DMS 273 (cell line): ENCODE data around the gene SNTB2.
A peak's percentile ranks its signal among the peaks of the same experiment; 100 is the strongest.
"Not testable (repeated sequence)": the region's sequence is repeated elsewhere in the genome, so short reads cannot be mapped to it uniquely, and the experiment has no call there.

Source experiments
- DNase-seq: peaks from one replicate; lab custom pipeline; 2025; ENCODE audit not compliant: unreplicated experiment; lab: John Stamatoyannopoulos, UW

SNTB2 gene

DNA sequence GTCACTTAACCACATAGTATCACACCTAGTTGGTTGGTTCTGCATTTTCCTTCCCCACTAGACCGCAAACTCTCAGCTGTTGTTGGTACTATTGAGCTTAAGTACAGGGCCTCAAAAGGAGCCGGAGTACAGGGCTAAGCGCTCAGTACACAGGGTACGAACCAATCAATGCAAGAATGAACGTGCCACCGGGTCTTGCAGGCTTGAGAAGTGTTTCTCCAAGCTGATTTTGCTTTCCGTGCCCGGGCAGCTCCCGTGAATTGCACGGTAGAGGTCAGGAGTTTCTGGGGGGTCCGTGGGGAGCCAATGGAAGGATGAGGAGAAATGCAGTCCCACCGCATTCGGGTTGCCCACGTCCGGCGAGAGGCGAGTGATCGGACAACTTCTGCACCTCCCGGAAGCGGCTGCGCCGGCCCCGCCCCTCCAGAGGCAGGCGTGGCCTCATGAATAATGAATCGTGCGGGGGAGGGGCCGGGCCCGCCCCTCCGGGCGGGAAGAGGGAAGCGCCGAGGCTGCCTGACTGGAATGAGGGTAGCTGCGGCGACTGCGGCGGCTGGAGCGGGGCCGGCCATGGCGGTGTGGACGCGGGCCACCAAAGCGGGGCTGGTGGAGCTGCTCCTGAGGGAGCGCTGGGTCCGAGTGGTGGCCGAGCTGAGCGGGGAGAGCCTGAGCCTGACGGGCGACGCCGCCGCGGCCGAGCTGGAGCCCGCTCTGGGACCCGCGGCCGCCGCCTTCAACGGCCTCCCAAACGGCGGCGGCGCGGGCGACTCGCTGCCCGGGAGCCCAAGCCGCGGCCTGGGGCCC lies at the start of gene SNTB2:
Gene SNTB2, plus strand, starts transcription at position 523 of the 804 bp plus-strand sequence. Its CDS starts 3 bp downstream, at position 526.
- DNase-seq: peak; percentile 97

DNA sequence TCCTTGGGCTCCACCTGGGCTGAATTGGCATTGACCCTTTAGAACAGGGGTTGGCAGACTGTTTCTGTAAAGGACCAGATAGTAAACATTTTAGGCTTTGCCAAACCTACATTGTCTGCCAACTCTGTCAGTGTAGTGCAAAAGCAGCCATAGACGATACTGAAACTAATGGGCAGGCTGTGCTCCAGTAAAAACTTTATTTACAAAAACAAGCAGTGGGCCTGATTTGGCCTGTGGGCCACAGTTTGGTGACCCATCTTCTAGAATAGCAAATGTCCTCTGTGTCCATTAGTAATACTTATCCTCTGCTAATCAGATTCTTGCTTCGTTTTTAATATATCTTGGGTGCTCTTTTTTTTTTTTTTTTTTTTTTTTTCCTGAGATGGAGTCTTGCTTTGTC lies 48.4 kb upstream of the SNTB2 start:
- no peak for DNase-seq

DNA sequence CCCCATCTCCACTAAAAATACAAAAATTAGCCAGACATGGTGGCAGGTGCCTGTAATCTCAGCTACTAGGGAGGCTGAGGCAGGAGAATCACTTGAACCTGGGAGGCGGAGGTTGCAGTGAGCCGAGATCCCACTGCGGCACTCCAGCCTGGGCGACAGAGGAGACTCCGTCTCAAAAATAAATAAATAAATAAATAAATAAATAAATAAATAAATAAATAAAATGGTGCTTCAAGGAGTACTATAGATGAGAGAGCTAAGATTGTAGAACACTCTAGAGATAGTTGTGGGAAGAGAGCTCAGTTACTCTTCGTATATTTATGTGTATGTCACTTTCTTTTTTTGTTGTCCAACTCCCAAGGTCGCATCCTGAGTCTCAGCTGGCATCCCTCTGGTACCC lies 47.5 kb upstream of the SNTB2 start:
- not testable (repeated sequence) for DNase-seq

DNA sequence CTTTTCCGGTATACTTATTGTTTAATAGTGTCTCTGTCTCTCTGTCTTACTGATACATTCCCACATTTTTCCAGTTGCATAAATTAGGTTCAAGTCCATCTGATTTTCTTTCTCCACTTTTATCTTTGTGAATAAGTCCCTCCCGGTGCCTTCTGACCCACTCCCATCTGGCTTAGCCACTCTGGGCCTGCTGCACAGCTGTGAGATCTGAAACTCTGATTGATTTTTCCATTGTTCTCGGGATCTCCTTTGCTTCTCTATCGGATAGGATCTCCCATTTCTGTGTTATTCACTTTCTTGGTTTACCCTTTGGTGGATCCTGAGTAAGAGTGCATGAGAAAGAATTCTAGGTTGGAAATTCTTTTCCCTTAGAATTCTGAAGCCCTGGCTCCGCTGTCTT lies 46.0 kb upstream of the SNTB2 start:
- DNase-seq: no peak

DNA sequence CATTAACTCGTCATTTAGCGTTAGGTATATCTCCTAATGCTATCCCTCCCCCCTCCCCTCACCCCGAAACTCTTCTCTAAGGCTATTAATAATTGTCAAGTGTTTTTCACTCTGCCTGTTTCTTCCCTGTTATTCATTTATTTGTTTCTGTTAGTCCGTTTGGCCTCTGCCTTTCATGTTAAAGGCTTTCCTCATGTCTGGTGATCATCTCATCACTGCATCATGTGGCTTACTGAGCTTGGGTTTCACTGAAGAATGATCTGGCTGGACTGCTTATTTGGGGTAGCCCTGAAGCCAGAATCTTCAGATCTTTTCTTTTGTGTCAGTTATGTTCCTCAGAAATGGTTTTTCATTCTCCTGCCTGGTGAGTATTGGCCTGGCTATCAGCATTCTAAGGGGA lies 45.0 kb upstream of the SNTB2 start:
- DNase-seq: no peak

DNA sequence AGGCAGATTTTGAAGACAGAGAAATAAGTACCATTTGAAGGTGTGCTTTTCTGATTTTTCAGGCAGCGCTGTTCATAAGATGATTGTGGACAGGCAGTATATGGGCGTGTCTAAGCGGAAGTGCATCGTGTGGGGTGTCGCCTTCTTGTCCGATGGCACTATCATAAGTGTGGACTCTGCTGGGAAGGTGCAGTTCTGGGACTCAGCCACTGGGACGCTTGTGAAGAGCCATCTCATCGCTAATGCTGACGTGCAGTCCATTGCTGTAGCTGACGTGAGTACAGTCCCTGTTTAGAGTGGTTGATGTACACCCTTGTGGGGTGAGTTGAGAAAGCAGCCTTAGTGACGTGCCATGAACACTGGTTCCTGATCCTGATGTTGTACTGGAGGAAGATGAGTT lies 43.8 kb upstream of the SNTB2 start:
- peak; percentile 45 for DNase-seq

DNA sequence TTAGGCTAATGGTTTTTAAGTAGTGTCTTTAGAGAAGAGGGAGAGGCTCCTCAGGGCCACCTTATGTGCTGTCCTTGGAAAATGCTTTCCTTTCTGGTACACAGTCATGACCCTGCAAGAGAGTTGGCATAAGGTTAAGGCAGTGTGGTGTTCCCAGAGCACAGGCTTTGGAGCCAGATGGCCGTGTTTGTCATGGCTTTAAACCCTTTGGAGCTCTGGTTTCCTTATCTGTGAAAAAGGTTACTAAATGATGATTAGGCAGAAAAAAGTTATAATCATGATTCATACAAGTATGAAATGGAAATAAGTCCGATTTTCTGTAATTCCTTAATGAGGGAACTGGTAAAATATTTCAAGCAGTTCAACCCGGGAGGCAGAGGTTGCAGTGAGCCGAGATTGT lies 41.3 kb upstream of the SNTB2 start:
- DNase-seq: peak; percentile 77

DNA sequence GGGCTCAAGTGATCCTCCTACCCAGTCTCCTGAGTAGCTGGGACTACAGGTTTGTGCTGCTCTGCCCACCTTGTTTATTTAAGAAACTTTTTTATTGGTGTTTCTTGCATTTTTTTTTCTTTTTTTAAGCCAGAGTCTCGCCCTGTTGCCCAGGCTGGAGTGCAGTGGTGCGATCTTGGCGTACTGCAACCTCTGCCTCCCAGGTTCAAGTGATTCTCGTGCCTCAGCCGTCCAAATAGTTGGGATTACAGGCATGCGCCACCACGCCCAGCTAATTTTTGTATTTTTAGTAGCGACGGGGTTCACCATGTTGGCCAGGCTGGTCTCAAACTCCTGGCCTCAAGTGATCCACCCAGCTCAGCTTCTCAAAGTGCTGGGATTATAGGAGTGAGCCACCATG lies 37.3 kb upstream of the SNTB2 start:
- not testable (repeated sequence) for DNase-seq

DNA sequence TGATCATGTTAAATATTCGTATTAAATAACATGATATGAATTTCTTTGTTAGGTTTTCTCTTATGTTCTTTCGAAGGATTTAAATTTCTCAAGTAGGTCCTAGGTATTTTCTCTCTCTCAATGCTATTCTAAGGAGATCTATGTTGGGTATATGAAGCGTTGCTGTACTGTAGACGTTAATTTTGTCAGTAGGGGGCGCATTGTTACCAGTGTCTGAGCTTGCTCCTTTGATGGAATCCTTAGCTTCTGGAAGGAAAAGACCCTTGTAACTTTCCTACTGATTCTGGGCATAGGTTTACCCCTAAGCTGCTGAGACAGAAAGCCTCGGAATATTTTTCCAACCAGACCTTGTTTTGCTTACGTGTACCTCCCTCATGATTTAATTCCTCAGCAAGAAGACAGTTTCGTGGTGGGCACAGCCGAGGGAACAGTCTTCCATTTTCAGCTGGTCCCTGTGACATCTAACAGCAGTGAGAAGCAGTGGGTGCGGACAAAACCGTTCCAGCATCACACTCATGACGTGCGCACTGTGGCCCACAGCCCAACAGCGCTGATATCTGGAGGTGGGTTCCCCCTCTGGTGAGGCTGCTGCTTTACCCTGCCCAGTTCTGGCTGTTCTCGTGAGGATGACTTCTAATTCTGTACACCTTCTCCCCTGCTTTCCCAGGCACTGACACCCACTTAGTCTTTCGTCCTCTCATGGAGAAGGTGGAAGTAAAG lies 36.7 kb upstream of the SNTB2 start:
- DNase-seq: peak; percentile 86

DNA sequence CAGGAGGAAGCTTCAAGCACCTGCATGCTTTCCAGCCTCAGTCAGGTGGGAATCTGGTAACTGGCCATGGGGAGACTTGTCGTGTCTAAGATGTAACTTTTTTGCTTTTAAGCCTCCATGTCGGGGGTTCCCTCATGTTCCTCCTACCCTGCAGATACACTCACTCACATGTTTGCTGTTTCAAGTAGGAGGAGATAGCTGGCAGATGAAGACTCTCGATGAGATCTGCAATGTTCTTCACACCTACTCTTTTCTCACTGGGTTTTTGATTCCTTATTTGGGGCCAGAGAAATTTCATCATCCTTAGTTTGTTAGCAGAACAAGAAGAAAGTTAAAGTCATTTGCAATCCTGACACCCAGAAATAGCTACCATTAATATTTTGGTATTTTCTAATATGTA lies 29.8 kb upstream of the SNTB2 start:
- no peak for DNase-seq

DNA sequence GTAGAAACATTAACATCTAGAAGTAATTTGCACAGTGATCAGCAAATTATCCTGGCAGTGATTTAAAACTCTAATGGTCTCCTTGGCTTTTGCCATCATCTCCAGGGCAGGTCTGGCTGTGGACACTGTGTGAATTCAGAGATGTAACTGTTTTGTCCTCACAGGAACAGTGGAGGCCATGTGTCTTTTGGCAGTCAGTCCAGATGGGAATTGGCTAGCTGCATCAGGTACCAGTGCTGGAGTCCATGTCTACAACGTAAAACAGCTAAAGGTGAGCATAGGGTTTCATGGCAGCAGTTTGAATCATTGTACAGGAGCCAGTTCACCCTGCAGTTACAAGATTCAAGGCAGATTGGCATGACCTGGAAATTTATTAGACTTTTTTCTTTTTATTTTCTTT lies 26.8 kb upstream of the SNTB2 start:
- DNase-seq: no peak

DNA sequence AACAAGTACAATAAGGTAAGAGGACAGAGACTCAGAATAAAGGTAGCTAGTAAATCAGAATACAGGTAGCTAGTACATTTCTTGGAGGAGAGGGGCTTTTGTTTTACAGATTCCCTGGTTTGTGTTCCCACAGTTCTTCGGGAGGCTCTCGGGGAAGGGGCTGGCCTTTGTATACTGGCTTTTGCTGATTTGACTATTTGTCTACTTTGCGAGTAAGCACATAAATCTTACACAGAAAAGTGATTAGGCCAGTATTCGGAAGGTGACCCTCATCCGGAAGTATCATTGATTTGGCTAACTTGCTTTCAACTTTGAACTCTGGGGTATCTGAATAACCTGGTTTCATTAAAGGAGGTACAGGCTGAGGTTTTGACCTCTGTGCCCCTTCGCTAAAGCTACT lies 21.4 kb upstream of the SNTB2 start:
- DNase-seq: no peak

DNA sequence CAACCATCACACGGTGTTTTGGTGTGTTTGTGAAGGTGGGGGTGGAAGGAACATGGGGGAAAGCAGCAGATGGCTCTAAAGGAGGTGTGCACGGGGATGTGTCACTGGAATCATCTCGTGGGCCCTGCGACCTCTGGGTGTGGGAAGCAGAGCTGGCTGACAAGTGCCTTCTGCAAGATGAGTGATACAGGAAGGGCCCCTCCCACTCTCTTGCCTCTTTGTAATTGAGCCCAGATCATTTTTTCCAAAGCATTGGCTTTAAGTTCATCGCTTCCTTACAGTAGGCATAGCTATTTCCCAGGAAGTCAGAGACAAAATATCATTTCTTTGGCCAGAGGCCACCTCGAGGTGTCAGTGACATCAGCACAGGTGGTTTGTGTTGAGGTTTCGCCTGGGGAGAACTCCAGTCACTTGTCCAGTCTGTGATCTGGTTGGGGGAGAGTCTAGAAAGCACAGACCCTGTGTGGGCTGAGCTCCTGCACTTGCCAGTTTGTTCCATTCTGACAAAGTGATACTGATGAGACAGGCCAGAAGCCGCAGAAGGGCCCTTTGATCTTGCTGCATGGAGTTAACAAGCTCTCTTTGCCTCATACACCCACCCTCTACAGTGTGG lies 20.6 kb upstream of the SNTB2 start:
- no peak for DNase-seq

DNA sequence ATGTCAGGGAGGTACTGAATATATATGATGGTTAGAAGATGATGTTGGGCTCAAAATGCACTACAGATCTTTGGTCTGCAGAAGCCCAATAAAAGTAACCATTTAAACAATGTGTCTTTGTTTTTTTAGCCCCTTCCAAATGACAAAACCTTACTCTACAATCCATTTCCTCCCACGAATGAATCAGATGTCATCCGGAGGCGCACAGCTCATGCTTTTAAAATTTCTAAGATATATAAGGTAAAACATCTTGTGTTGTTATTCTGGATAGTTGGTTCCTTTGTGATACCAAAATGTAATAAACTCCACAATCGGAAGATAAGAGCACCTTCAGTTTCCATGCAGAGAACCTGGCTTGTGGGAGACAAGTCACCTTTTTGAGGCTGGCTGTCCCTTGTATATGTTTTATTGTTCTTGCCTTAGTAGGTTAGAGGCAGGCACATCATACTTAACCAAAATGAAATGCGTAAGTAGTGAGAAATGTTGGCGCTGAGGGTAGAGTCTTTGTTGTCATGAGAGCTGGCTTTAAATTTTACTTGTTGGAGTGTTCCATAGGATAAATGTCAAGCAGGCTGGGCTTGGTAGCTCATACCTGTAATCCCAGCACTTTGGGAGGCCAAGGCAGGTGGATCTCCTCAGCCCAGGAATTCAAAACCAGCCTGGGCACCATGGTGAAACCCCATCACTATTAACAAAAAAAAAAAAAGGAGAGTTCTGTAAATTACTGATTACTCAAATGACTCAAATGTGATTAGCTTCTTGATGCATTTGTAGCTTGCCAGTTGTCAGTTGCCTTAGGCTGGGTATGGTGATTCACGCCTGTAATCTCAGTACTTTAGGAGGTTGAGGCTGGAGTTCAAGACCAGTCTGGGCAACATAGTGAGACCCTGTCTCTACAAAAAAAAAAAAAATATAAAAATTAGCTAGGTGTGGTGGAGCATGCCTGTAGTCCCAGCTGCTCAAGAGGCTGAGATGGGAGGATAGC lies 19.7 kb upstream of the SNTB2 start:
- no peak for DNase-seq

DNA sequence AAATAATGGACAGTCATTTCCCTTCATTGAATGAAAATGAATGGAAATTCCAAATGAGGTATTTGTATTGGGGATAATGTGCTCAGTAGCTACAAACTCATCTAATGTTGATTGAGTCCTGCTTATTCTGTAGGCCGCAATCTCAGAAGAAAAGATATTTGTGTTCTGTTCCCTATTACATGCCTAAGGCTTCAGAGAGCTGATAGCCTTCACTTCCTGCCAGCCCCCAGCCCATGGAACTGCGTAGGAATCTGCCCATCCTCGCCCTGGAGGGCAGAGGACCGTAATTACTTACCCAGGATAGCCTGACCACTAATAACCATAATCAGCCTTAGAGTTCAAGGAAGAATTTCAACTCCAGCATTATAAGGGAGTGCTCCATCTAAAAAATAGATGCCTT lies 17.9 kb upstream of the SNTB2 start:
- no peak for DNase-seq

DNA sequence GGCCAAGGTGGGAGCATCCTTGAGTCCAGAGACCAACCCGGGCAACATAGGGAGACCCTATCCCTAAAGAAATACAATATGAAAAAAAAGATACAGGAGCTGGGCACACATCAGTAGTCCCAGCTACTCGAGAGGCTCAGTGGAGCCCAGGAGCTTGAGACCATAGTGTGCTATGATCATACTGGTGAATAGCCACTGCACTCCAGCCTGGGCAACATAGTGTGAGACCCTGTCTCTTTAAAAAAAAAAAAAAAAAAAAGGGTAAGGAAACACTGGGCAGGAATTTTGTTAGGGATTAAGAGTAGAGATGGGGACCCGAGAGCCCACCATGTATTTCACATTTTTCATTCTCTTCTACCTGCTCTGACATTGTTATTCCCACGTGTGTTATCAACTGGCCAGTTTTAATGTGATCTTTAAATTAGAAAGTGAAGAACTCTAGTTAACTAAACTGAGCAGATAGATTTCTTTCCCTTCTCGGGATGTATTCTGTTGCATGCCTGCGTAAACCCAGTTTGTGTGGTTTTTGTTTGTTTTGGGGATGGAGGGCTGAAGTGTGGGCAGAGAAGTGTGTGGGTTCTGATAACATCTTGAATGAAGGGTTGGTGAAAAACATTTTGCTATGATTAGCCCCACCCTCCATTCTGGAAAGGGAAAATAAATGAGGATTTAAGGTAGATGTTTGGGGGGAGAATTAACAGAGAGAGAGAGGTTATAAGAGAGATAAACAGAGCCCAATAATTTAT lies 17.2 kb upstream of the SNTB2 start:
- no peak for DNase-seq

DNA sequence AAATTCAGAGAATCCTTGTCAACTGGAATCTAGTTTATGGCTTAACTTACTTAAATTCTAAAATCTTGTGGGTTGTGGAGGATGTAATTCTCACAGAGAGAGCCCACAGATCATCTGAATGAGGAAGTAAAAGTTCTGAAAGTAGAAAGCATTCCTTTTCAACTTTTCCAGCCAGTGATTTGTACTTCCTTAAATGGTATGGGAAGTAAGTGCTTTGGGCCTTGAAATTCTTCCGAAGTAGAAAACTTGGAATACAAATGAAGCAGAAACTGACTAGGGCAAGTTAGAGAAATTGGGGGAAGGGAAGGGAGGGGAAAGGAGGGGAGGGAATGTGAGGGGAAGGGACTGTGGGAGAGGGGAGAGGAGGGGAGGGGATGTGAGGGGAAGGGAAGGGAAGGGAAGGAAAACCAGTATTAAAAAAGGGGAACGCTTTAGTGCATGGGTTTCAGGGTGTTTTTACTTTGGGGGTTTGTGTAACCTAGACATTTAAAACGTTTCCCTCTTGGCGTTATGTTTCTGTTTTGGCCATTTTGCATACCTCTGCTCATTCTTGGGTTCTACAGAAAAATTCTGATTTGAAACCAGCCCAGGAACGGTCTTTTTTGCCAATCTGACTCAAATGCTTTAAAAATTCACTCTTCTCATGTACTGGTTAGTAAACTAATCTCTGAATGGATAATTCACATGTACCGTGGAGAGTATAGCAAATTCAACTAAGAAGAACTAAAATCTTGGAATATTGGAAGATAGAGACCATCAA lies 15.5 kb upstream of the SNTB2 start:
- no peak for DNase-seq

DNA sequence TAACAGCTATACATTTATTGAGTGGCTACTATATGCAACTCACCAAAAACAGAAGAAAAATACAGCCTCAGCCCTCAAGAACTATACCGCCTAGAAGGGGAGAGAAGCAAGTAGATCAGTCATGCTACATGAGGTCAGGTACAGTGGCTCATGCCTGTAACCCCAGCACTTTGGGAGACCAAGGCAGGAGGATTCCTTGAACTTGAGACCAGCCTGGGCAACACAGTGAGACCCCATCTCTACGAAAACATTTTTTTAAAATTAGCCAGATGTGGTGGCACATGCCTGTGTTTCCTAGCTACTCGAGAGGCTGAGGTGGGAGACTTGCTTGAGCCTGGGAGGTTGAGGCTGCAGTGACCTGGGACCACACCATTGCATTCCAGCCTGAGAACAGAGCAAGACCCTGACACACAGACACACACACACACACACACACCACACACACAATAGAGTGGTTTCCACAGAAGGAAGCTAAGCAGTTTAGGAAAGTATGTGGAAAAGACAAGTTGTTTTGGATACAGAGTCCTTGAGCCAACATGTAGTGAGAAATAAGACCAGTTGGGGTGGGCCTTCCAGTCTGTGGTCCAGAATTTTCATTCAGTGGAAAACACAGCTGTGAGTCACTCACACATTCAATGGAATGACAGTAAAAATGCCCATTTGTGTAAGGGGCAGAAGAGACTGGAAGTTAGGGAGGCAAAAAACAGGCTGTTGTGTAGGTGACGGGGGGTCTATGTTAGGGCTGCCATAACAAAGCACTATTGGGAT lies 10.7 kb upstream of the SNTB2 start:
- DNase-seq: no peak
